ENCODE measurements around the gene RPIA. TPM values are rescaled to one million over a fixed set of nuclear protein-coding genes. Genes with fewer than 3 reads are reported as not detected.

Gene RPIA
- total and polyA plus RNA-seq, 9 of the 15 experiments (the other 6 are each of a cell fraction or from before 2014, with no cell fraction given) = 7.8 to 41.2 (median 25.8) TPM

DNA sequence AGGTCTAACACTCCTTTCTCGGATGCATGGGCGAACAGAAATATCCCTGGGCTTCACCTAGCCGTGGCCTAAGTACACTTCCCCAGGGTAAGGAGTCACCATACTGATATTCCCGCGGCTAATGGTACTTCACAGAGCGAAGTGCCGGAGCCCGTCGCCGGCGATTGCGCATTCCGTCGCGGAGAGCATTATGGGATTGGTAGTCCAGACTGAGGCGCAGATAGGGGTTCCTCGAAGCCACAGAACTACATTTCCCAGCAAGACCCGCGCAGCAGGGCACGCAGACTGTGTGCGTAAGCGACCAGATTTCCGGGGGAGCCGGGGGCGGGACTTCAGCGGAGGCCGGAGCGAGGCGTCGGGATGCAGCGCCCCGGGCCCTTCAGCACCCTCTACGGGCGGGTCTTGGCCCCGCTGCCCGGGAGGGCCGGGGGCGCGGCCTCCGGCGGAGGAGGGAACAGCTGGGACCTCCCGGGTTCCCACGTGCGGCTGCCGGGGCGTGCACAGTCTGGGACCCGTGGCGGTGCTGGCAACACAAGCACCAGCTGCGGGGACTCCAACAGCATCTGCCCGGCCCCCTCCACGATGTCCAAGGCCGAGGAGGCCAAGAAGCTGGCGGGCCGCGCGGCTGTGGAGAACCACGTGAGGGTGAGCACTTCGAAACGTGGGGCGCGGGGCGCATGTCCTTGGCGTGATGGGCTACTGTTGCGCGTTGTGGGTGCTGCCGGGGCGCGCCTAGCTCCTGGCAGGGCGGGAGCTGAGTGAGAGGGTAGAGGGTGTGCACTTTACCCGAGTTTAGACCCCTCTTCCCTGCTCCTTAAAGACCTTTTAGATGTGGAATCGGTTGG lies at the start of gene RPIA (continued):
- TF ChIP-seq SIN3B (IDR thresholded peaks at IDR 0.05; ENCODE audit: low read depth) = peak; percentile 69
- no peak for TF ChIP-seq PHB (CRISPR knock-in tag; IDR thresholded peaks at IDR 0.05)
- TF ChIP-seq ZNF717 (CRISPR knock-in tag; IDR thresholded peaks at IDR 0.05) = no peak
- TF ChIP-seq, protein P1, sequence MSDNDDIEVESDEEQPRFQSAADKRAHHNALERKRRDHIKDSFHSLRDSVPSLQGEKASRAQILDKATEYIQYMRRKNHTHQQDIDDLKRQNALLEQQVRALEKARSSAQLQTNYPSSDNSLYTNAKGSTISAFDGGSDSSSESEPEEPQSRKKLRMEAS (CRISPR knock-in tag; IDR thresholded peaks at IDR 0.05) = peak; percentile 94
- peak; percentile 35 for TF ChIP-seq PRDM10 (IDR thresholded peaks at IDR 0.05; ENCODE audit: partially characterized antibody)
- TF ChIP-seq ZNF274 (IDR thresholded peaks at IDR 0.05; ENCODE audit: borderline replicate concordance, low read depth, low read length) = no peak
- TF ChIP-seq LEF1 (IDR thresholded peaks at IDR 0.05) = no peak; the same call in 1 of the 2 replicates
- TF ChIP-seq TAF15 (IDR thresholded peaks at IDR 0.05; ENCODE audit: low read depth, low read length) = no peak
- TF ChIP-seq, protein P2, sequence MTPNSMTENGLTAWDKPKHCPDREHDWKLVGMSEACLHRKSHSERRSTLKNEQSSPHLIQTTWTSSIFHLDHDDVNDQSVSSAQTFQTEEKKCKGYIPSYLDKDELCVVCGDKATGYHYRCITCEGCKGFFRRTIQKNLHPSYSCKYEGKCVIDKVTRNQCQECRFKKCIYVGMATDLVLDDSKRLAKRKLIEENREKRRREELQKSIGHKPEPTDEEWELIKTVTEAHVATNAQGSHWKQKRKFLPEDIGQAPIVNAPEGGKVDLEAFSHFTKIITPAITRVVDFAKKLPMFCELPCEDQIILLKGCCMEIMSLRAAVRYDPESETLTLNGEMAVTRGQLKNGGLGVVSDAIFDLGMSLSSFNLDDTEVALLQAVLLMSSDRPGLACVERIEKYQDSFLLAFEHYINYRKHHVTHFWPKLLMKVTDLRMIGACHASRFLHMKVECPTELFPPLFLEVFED (CRISPR knock-in tag; conservative IDR thresholded peaks at IDR 0.05) = no peak
- TF ChIP-seq ZNF707 (CRISPR knock-in tag; conservative IDR thresholded peaks at IDR 0.05) = no peak
- TF ChIP-seq GABPB2 (CRISPR knock-in tag; conservative IDR thresholded peaks at IDR 0.05) = no peak
- peak; percentile 98 for TF ChIP-seq ZBTB12 (CRISPR knock-in tag; IDR thresholded peaks at IDR 0.05)
- TF ChIP-seq ETS2 (tag; IDR thresholded peaks at IDR 0.05; ENCODE audit: borderline replicate concordance, poor library complexity, severe bottlenecking) = no peak
- no peak for TF ChIP-seq RBBP5 (IDR thresholded peaks at IDR 0.05; ENCODE audit: borderline replicate concordance, insufficient read depth, low read length, poor library complexity, severe bottlenecking)
- TF ChIP-seq TOE1 (IDR thresholded peaks at IDR 0.05; ENCODE audit: borderline replicate concordance) = peak; percentile 63
- no peak for TF ChIP-seq TOE1 (CRISPR knock-in tag; IDR thresholded peaks at IDR 0.05; ENCODE audit: borderline replicate concordance, low read depth)
- TF ChIP-seq, protein P3, sequence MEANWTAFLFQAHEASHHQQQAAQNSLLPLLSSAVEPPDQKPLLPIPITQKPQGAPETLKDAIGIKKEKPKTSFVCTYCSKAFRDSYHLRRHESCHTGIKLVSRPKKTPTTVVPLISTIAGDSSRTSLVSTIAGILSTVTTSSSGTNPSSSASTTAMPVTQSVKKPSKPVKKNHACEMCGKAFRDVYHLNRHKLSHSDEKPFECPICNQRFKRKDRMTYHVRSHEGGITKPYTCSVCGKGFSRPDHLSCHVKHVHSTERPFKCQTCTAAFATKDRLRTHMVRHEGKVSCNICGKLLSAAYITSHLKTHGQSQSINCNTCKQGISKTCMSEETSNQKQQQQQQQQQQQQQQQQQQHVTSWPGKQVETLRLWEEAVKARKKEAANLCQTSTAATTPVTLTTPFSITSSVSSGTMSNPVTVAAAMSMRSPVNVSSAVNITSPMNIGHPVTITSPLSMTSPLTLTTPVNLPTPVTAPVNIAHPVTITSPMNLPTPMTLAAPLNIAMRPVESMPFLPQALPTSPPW (CRISPR knock-in tag; IDR thresholded peaks at IDR 0.05) = peak; percentile 82
- TF ChIP-seq MAZ (CRISPR knock-in tag; conservative IDR thresholded peaks at IDR 0.05 in 1 of 2, IDR thresholded peaks at IDR 0.05 in 1 of 2) = peak; percentile 86 to 88; a peak in 3 of 4 replicates
